Activated CD4-positive, alpha-beta memory T cell treated with anti-CD3 and anti-CD28 coated beads, Interleukin-2, amount 10 ng/mL, durations not matched to agents 7 days and 5 days (primary cell): ENCODE measurements around the gene NMNAT3. TPM values are rescaled to one million over a fixed set of nuclear protein-coding genes. Genes with fewer than 3 reads are reported as not detected.
"Not testable (repeated sequence)": the region's sequence is repeated elsewhere in the genome, so short reads cannot be mapped to it uniquely, and the experiment has no call there.

Experiments
- CTCF ChIA-PET: fragments of 350-600 bp; sonication (Branson Sonifier 250); formaldehyde crosslinking; loops from one replicate; lab custom pipeline; 2021; ENCODE audit warnings: antibody characterized with exemption, inconsistent platforms; lab: Charles Lee
- POLR2A ChIA-PET: fragments of 350-600 bp; sonication (Branson Sonifier 250); formaldehyde crosslinking; loops from one replicate; lab custom pipeline; 2021; ENCODE audit warnings: antibody characterized with exemption; lab: Charles Lee
- DNase-seq: peaks from one replicate; pipeline ENCODE4 v3.0.0-alpha.2; 2020
- H3K27ac Mint-ChIP-seq: one replicate; pipeline ENCODE4 v1.8.0; 2021; ENCODE audit warnings: mild to moderate bottlenecking, mixed read lengths
- H3K27me3 Mint-ChIP-seq: one replicate; pipeline ENCODE4 v1.8.0; 2021; ENCODE audit warnings: mixed read lengths
- H3K36me3 Mint-ChIP-seq: one replicate; pipeline ENCODE4 v1.8.0; 2021; ENCODE audit warnings: low read depth, mixed read lengths
- H3K4me1 Mint-ChIP-seq: one replicate; pipeline ENCODE4 v1.8.0; 2021; ENCODE audit warnings: mixed read lengths
- H3K4me3 Mint-ChIP-seq: one replicate; pipeline ENCODE4 v1.8.0; 2021; ENCODE audit warnings: mild to moderate bottlenecking, mixed read lengths
- H3K9me3 Mint-ChIP-seq: one replicate; pipeline ENCODE4 v1.8.0; 2021; ENCODE audit warnings: mixed read lengths
- total RNA-seq, 2 experiments: library from RNA; stranded (reverse); gene quantifications; one replicate each; pipeline ENCODE4 v1.2.3, GENCODE V29; 2021

Gene NMNAT3
- total RNA-seq, 2 experiments from 2014 or later = 0.15 to 0.18 TPM

DNA sequence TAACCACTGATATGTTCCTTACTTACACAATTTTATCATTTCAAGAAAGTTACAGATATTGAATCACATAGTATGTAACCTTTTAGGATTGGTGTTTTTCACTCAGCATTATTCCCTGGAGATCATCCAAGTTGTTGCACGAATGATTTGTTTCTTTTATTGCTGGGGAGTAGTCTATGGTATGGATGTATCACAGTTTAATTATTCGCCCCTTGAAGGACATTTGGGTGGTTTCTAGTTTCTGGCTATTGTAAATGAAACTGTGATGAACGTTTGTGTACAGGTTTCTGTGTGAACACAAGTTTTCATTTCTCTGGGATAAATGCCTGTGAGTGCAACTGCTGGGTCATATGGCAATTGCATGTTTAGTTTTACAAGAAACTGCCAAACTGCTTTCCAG is 68.8 kb downstream of the NMNAT3 start:
- H3K27me3 Mint-ChIP-seq = no peaks in the 10 kb centered on the region
- H3K27ac Mint-ChIP-seq = no peak overlapping the region
- POLR2A ChIA-PET = no interaction called here
- H3K4me1 Mint-ChIP-seq = no peaks in the 10 kb centered on the region
- H3K9me3 Mint-ChIP-seq = no peaks in the 10 kb centered on the region
- CTCF ChIA-PET = no interaction called here
- no peaks in the 10 kb centered on the region for H3K36me3 Mint-ChIP-seq
- H3K4me3 Mint-ChIP-seq = no peak overlapping the region
- no peak for DNase-seq

DNA sequence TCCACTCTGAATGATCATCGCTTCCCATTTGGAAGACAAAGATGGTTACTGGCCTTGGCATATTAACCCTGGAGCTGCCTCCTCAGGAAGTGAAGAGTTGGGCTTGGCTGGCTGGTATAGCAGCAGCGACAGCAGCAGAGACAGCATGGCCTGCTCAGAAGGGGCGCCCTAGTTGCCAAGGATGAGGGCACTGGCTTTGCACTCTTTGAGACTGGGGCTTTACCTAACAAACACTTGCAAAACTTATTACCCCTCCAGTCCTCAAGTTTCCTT is 69.7 kb downstream of the NMNAT3 start:
- no peaks in the 10 kb centered on the region for H3K36me3 Mint-ChIP-seq
- CTCF ChIA-PET = no interaction called here
- H3K27me3 Mint-ChIP-seq = peaks cover 2% of the 10 kb centered on the region
- DNase-seq = no peak
- no peak overlapping the region for H3K4me3 Mint-ChIP-seq
- H3K9me3 Mint-ChIP-seq = no peaks in the 10 kb centered on the region
- H3K27ac Mint-ChIP-seq = no peak overlapping the region
- H3K4me1 Mint-ChIP-seq = no peaks in the 10 kb centered on the region
- POLR2A ChIA-PET = no interaction called here

DNA sequence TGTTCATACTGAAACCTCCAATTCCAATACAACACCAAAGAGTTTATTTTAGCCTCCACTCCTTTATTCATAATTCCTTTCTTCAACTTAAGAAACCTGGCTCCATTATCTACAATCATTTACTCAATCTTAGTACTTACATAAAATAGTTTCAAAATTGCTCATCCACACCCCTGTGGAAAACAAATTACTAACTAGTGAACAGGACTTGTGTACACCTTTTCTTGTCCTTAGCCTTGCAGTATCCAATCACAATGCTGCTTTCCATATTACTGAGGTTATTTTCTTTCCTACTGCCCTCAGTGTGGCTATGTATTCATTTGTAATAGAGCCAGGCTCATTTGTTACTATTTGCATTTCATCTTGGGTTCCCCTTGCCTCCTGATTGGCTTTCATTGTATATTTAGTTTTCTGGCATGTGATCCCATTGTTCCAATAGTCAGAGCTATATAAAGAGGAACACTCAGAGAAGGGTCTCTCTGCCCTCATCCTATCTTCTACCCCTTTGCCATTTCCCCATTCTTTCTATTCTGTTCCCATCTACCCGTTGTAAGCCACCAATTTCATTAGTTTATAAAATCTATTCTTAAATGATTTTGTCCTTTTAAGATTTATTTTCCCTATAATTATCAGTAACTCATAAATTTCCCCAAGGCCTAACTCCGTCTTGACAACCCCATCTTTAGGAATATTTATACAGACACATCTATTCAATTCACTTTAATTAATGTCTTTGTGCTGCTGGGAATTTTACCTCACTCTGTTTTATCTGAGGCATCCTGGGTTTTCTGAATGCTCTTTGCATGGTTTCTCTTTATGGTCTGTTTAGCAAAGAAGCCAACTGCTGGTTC is 70.3 kb downstream of the NMNAT3 start:
- H3K4me1 Mint-ChIP-seq = no peaks in the 10 kb centered on the region
- DNase-seq = no peak
- H3K36me3 Mint-ChIP-seq = no peaks in the 10 kb centered on the region
- peaks cover 2% of the 10 kb centered on the region for H3K27me3 Mint-ChIP-seq
- ChIA-PET POLR2A (no interaction called here), CTCF (no interaction called here)
- no peak overlapping the region for H3K4me3 Mint-ChIP-seq
- no peak overlapping the region for H3K27ac Mint-ChIP-seq
- no peaks in the 10 kb centered on the region for H3K9me3 Mint-ChIP-seq

DNA sequence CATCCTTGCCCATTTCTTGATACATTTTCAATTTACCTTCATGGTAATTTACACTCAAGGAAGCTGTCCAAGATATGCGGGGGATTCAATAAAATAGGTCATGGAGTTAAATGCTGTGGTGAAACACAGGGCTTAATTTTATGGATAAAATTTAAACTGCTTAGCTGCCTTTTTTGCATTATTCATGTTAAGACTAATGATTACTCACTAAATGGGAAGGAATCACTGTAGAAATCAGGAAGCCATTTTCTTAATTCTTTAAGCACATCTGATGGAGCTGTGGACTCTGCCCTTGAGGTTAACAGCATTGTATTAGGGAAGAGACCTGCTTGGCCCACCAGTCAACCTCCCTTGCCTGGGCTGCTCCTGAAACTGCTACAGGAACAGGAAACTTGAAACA is 75.8 kb downstream of the NMNAT3 start:
- Mint-ChIP-seq H3K9me3 (no peaks in the 10 kb centered on the region), H3K4me3 (no peak overlapping the region), H3K4me1 (no peaks in the 10 kb centered on the region), H3K27ac (no peak overlapping the region), H3K27me3 (peaks cover 2% of the 10 kb centered on the region), H3K36me3 (no peaks in the 10 kb centered on the region)
- no peak for DNase-seq
- ChIA-PET CTCF (no interaction called here), POLR2A (no interaction called here)

DNA sequence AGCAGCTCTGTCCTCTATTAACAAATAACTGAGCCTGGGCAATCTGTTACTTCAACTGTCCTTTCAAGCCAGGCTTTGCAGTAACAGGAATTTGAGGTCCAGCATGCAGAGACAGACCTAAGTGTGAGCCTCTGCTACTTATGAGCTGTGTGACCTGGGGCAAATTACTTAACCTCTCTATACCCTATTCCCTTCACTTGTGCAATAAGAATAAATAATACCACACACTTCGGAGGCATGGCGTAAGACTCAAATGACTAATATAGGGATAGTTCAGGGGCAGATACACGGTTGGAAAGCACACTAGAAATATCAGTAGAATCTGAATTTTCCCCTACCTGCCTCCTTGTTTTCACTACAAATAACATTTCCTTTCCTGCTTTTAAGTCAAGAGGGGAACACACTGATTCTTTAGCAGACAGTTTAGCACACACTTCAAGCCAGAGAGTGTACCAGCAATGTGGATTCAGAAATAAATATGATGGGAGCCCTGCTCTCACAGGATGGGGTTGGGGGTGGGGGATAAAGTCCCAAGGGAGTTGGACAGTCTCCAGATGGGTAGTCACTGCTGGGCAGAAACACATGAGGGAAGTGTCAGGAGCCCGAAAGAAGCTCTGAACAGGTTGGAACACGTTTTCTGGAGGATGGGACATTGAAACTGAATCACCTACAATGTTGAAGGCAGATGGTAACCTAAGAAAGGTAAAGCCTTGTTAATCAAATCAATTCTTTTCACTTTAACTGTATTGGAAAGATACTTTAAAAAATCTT is 76.4 kb downstream of the NMNAT3 start:
- H3K36me3 Mint-ChIP-seq = no peaks in the 10 kb centered on the region
- ChIA-PET CTCF (no interaction called here), POLR2A (no interaction called here)
- no peak overlapping the region for H3K4me3 Mint-ChIP-seq
- DNase-seq = no peak
- no peak overlapping the region for H3K27ac Mint-ChIP-seq
- no peaks in the 10 kb centered on the region for H3K4me1 Mint-ChIP-seq
- H3K27me3 Mint-ChIP-seq = peaks cover 2% of the 10 kb centered on the region
- no peaks in the 10 kb centered on the region for H3K9me3 Mint-ChIP-seq

DNA sequence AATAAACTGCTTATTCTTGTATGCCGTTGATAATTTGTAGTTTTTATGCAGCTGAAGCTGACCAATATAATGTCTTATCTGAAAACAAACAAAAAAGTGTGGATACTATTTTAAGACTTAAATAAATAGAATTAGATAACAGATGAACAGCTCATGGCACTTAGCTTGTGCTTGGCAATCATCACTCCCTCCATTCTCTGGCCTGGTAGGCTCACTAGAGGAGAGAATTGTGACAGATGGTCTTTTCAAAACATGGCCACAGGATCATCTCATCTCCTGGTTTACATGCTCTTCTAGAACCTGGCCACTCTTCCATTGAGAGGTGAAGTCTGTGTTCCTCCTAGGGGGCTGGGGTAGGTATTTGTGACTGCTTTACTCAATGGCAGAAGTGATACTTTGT is 79.8 kb downstream of the NMNAT3 start:
- no peaks in the 10 kb centered on the region for H3K9me3 Mint-ChIP-seq
- no peaks in the 10 kb centered on the region for H3K27me3 Mint-ChIP-seq
- H3K36me3 Mint-ChIP-seq = no peaks in the 10 kb centered on the region
- H3K4me1 Mint-ChIP-seq = no peaks in the 10 kb centered on the region
- no peak overlapping the region for H3K4me3 Mint-ChIP-seq
- no peak for DNase-seq
- POLR2A ChIA-PET = no interaction called here
- CTCF ChIA-PET = no interaction called here
- no peak overlapping the region for H3K27ac Mint-ChIP-seq

DNA sequence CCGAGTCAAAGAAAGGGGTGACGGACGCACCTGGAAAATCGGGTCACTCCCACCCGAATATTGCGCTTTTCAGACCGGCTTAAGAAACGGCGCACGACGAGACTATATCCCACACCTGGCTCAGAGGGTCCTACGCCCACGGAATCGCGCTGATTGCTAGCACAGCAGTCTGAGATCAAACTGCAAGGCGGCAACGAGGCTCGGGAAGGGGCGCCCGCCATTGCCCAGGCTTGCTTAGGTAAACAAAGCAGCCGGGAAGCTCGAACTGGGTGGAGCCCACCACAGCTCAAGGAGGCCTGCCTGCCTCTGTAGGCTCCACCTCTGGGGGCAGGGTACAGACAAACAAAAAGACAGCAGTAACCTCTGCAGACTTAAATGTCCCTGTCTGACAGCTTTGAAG is 86.6 kb downstream of the NMNAT3 start:
- POLR2A ChIA-PET, DNase-seq, H3K9me3 Mint-ChIP-seq, H3K4me3 Mint-ChIP-seq, H3K27ac Mint-ChIP-seq, H3K27me3 Mint-ChIP-seq, H3K4me1 Mint-ChIP-seq, CTCF ChIA-PET, H3K36me3 Mint-ChIP-seq: not testable (repeated sequence)

DNA sequence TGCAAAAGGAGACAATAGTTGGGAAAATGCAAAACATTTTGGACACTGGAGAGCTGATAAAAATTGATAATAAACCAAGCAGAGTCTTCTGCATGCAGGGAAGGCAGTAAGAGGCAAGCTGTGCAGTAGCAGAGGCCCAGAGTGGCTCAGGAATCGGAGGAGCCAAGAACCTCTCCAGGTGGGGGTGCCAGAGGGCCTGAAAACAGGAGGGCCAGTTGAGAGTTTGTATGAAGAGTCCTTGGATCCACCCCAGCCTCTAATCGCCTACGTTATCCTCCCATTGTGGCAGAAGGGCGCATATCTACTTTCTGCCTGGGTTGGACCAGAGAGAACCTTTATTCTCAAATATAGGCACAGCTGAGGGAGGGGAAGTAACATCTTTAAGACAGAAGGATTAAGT is 89.3 kb downstream of the NMNAT3 start:
- Mint-ChIP-seq H3K4me3 (no peak overlapping the region), H3K9me3 (no peaks in the 10 kb centered on the region), H3K4me1 (no peaks in the 10 kb centered on the region), H3K27me3 (no peaks in the 10 kb centered on the region), H3K27ac (no peak overlapping the region), H3K36me3 (no peaks in the 10 kb centered on the region)
- no peak for DNase-seq
- ChIA-PET CTCF (no interaction called here), POLR2A (no interaction called here)

DNA sequence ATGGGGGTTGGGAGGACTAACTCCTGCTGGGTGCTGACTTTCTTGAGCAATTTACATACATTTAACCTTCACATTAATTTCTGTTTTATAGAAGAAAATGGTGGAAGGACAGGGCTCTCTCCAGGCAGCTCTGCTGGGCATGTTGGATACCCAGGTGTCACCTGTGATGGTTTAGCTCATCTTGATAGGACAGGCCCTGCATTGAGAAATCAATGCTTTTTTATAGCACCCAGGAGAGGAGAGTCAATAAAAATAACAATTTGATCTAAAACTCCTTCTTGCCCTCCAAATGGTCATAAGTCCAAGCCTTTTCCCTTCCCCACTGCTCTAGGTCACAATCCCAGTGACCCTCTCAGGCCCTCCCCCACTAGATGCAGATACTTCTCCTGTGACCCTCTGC is 90.0 kb downstream of the NMNAT3 start:
- no peak for DNase-seq
- Mint-ChIP-seq H3K4me1 (no peaks in the 10 kb centered on the region), H3K36me3 (no peaks in the 10 kb centered on the region), H3K27me3 (no peaks in the 10 kb centered on the region), H3K27ac (no peak overlapping the region), H3K4me3 (no peak overlapping the region), H3K9me3 (no peaks in the 10 kb centered on the region)
- CTCF ChIA-PET = no interaction called here
- POLR2A ChIA-PET = no interaction called here

DNA sequence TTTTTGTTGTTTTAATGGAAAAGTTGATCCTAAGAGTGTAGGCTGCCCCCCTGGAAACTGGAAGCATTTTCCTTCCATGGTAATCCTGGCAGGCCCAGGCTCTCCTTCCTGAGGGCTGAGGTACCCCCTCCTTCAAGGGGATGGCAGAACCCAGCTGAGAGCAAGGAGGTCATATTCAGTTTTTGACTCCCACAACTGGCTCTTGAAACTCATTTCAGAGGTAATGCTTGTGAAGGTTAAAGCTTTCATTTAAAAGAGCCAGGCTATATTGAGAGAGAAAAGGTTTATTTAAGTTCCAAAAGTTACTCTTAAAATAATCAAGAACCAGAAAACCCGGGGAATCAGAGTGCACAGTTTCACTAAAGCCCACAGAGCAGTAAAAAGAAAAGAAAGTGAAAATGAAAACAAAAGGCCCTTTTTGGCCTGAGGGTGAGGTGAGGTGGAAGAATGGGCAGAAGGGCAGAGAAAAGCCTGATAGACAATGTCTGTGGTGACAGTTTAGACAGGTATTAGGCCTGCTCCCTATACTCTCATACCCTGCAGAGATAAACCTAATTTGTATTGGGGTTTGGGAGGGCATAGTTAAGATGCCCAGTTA is 91.3 kb downstream of the NMNAT3 start:
- Mint-ChIP-seq H3K4me3 (no peak overlapping the region), H3K4me1 (no peaks in the 10 kb centered on the region), H3K36me3 (no peaks in the 10 kb centered on the region), H3K27me3 (no peaks in the 10 kb centered on the region), H3K27ac (no peak overlapping the region), H3K9me3 (no peaks in the 10 kb centered on the region)
- ChIA-PET POLR2A (no interaction called here), CTCF (no interaction called here)
- DNase-seq = no peak

DNA sequence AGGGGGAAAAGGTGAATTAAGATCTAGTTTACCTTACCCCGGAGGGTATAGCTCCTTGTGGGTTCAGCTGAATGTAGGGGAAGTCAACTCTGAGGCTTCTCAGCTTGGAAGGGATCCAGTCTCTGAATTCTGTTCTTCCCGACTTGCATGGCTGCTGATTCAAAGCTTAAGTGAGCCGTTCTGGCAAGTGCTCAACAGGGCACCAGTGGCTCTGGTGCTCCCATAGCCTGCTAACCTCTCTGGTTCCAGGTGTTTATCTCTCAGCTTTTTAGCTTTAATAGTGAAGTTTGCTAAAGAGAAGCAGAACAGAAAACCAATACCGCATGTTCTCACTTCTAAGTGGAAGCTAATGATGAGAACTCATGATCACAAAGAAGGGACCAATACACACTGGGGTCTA is 92.0 kb downstream of the NMNAT3 start:
- CTCF ChIA-PET = no interaction called here
- H3K9me3 Mint-ChIP-seq = no peaks in the 10 kb centered on the region
- no peaks in the 10 kb centered on the region for H3K27me3 Mint-ChIP-seq
- DNase-seq = no peak
- H3K4me1 Mint-ChIP-seq = no peaks in the 10 kb centered on the region
- H3K4me3 Mint-ChIP-seq = no peak overlapping the region
- POLR2A ChIA-PET = no interaction called here
- H3K27ac Mint-ChIP-seq = no peak overlapping the region
- H3K36me3 Mint-ChIP-seq = no peaks in the 10 kb centered on the region

DNA sequence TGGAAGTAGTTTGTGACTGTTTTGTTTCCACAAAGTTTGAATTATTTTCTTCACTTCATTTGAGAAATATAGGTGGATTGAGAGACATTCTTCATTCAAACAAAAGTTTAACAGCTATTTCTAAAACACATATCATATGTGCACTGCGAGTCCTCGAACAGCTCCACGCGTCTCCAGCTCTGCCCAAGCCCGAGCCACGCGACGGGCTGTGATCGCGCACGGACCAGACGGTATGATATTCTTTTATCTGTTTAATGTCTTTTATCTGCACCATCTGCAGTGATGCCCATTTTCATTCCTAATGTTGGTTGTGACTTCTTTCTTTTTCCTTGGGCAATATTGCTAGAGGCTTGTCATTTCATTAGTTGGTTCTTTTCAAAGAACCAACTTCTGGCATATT is 94.1 kb downstream of the NMNAT3 start:
- CTCF ChIA-PET, H3K36me3 Mint-ChIP-seq, H3K4me3 Mint-ChIP-seq, DNase-seq, H3K27me3 Mint-ChIP-seq, H3K4me1 Mint-ChIP-seq, POLR2A ChIA-PET, H3K27ac Mint-ChIP-seq, H3K9me3 Mint-ChIP-seq: not testable (repeated sequence)

DNA sequence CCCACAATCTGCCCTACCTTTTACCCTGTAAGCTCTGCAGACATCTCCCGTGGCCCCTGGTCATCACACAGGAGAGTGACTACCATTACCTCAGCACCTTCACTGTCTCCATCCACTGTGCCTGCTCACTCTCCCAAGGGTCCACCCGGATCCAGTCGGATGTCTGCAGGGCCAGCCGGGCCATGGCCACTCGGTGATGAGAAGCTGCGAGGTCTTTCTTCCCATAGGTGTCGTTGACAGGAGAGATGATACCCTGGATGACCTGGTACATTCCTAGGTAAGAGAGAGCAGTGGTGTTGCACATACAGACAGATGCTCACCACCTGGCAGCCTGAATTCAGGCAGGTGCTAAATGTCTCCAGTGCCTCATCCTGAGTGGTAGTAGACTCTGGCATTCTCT is 99.0 kb downstream of the NMNAT3 start:
- Mint-ChIP-seq H3K4me3 (no peak overlapping the region), H3K27ac (no peak overlapping the region), H3K27me3 (peaks cover 2% of the 10 kb centered on the region), H3K36me3 (no peaks in the 10 kb centered on the region), H3K4me1 (no peaks in the 10 kb centered on the region), H3K9me3 (no peaks in the 10 kb centered on the region)
- POLR2A ChIA-PET = no interaction called here
- CTCF ChIA-PET = no interaction called here
- no peak for DNase-seq

DNA sequence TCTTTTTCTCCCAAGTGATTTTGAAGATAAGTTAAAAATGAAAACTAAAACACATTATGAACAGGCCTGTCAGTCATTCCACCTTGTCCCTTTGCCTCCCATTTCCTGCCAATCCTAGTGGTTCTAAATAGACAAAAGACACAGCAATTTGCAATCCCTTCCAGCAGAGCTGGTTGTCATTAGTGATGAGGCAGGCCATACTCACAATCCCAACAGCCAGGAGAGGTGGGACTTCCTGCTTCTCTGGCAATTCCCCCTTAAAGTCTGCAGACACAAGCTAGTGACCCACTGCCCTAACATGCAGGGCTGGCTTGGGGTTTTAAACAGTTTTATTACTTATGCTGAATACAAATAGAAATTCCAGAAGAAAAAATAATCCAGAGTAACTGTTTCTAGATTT is 99.9 kb downstream of the NMNAT3 start:
- ChIA-PET CTCF (no interaction called here), POLR2A (no interaction called here)
- Mint-ChIP-seq H3K27ac (no peak overlapping the region), H3K4me1 (no peaks in the 10 kb centered on the region), H3K36me3 (no peaks in the 10 kb centered on the region), H3K4me3 (no peak overlapping the region), H3K9me3 (no peaks in the 10 kb centered on the region), H3K27me3 (peaks cover 2% of the 10 kb centered on the region)
- DNase-seq = no peak
